HG03354 (cell line): ENCODE results near the gene TRMT112.

ENCODE experiments used
- ATAC-seq: cut with Tn5 transposase; IDR thresholded peaks from one replicate; pipeline ENCODE4 v1.9.1; 2021; ENCODE audit warnings: mild to moderate bottlenecking; ENCODE audit not compliant: unreplicated experiment, poor library complexity, severe bottlenecking

The TRMT112 gene

DNA sequence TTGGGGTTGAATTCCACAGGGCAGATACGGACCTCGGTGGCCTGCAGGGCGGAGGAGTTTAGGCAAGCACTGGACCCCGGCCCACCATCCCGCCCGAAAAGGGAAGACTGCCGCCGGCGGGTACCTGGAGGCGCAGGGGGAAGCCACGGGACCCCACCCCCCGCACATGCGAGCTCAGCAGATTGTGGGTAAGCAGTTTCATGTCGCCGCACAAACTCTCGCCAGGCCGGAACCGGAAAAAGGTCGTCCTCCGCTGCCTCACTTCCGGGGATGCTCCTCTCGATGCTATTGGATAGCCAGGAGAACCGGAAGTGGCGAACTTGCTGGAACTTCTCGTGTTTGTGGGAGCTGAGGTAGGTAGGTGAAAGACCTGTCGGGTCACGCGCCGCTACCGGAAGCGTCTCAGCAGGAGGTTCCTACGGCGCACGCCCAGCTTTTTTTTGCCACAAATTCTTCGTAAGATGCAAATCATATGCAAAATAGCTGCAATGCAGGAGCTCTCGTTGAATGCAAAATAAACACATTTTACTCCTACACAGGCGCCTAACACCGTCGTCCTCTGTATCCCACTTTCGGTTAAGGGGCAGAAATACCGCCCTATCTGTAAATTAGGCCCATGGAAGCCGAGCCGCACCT is at the start of gene TRMT112:
TSS of gene TRMT112 (minus strand) at position 235 of the 636 bp plus-strand sequence. CDS start at position 202, 33 bp downstream.
- ATAC-seq, result peak; percentile 70

DNA sequence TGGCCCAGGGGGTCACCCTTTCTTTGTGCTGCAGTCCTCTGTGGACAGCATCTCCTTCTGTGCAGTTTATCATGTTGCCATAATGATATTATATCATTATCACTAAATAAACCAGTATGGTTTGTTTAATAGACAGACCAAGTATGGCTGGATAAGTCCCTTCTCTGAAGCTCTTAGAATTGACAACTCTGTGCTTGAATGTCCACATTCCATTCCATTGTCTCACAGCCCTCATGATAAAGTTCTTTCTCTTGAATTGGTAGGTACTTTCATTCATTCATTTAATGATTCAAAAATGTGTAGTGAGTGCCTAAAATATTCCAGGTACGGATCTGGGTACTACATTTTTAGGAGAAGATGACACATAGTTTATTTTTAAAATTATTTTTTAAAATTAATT is 49.4 kb upstream of the TRMT112 start:
- no peak for ATAC-seq

DNA sequence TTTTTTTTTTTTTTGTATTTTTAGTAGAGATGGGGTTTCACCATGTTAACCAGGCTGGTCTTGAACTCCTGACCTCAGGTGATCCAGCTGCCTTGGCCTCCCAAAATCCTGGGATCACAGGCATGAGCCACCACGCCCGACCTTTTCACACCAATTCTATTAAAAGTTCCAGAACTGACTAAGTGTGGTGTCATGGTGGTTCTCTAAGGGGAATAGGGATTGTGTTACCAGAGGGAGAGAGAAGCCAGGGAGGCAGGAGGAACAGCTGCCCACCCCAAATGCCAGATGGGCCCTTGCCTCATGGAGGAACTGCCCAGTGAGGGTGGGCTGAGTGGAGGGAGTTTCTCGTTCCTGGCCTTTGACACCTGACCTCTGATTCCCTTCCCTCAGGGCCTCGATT is 47.6 kb upstream of the TRMT112 start:
- no peak for ATAC-seq

DNA sequence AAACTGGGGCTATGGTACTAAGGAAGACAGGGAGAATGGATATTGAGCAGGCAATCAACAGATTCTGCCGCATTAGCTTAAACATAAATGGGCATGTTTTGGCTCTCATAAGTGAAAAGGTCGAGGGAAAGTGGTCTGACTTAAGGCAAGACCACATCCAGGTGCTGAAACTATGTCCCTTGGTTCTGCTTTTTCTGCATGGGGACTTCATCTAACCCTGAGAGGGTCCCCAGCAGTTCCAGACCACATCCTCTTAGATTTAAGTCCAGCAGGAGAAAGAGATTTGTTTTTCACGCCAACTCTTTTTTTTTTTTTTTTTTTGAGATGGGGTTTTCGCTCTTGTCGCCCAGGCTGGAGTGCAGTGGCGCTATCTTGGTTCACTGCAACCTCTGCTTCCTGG is 47.1 kb upstream of the TRMT112 start:
- ATAC-seq, result no peak

DNA sequence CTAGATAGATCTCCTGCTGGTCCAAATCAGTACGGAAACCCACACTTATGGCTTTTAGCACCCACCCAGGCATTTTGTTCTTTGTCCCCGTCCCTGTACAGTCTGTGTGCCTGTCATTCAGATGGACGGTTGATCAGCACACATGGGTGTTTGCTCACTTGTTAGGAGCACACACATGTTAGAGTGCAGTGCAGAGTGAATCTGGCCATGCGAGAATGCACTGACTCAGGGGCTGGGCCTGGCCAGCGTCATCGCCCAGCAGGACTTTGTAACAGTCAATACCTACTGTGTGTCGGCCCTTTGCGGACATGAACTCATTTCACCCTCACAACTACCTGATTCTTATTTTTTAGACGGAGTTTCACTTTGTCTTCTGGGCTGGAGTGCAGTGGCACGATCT is 45.0 kb upstream of the TRMT112 start:
- no peak for ATAC-seq

DNA sequence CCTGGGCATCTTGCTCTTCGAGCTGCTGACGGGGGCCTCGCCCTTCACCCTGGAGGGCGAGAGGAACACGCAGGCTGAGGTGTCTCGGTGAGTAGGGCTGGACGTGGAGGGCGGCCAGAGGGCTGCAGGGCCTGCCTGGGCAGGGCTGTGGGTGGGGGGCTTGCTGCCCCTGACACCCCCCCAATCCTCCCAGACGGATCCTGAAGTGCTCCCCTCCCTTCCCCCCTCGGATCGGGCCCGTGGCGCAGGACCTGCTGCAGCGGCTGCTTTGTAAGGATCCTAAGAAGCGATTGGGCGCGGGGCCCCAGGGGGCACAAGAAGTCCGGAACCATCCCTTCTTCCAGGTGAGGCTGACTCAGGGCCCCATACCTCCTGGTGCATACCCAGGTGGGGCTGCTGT is 44.3 kb upstream of the TRMT112 start:
- ATAC-seq, result no peak

DNA sequence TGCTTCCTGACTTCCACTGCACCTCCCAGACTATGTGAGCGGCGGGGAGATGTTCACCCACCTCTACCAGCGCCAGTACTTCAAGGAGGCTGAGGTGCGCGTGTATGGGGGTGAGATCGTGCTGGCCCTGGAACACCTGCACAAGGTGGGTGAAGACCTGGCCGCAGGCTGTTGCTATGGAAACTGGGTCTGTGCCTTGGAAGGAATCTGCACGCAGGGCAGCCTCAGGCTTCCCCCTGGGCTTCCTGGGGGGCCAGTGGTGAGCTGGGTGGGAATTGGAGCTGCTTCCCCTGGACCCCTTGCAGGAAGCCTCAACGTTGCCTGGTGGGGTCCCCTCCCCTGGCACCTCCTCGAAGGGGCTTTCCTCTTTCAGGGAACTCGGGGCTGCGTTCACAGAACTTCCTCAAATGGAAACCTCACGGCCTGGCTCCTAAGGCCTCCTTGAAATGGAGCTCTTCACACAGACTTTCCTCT is 43.1 kb upstream of the TRMT112 start:
- no peak for ATAC-seq

DNA sequence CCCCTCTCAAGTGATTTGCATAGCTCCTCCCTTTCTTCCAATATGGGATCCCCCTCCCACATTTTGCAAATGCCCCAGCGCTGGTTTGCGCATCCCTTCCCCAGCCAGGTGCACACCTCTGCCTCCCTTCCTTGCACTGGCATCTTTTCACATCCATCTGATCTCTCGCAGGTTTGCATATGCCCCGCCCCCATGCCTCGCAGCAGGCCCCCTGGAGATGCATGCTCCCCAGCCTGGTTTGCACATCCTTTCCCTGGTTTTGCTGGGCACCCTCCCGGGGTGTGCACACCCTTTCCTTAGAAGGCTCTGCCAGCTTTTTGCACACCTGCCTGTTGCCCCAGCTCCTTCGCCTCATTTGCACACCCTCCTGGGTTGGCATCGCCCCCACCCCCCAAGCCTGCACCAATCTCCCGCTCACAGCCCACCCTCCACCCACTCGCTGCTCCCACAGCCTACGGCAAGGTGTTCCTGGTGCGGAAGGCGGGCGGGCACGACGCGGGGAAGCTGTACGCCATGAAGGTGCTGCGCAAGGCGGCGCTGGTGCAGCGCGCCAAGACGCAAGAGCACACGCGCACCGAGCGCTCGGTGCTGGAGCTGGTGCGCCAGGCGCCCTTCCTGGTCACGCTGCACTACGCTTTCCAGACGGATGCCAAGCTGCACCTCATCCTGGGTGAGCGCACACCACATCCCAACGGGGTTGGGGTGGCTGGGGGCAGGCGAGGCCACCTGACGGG is 42.5 kb upstream of the TRMT112 start:
- ATAC-seq, result no peak

DNA sequence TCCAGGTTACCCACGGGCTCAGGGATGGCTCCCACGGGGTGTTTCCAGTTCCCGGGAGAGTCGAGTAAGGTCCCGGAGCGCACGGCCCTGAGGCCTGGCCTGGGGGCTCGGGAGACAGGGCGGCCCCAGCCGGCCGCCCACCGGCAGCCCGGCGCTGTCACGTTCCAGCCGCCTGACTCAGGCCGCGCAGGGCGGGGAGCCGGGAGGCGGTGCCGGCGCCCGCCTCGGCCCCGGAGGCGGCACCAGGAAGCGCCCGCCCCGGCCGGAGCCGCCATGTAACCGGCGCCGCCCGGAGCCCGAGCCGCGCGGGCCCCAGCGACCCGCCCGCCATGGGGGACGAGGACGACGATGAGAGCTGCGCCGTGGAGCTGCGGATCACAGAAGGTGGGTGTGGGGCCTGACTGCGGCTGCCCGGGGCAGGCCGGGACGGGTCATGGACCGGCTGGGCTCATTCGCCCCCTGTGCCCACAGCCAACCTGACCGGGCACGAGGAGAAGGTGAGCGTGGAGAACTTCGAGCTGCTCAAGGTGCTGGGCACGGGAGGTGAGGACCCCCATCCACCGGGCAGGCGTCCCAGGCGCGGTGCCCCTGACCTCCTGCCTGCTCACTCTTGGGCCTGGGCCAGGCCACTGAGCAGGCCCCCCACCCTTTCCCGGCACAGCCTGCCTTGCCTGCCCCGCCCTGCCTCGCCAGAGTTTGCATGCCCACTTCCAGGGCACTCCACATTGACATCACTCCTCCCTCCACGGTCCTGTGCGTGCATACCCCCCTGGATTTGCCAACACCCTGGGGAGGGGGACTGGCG is 41.8 kb upstream of the TRMT112 start, which contains the start of gene RPS6KA4:
TSS of gene RPS6KA4 (plus strand) at position 256 of the 805 bp plus-strand sequence. CDS start at position 330, 74 bp downstream.
- ATAC-seq, result peak; percentile 62

DNA sequence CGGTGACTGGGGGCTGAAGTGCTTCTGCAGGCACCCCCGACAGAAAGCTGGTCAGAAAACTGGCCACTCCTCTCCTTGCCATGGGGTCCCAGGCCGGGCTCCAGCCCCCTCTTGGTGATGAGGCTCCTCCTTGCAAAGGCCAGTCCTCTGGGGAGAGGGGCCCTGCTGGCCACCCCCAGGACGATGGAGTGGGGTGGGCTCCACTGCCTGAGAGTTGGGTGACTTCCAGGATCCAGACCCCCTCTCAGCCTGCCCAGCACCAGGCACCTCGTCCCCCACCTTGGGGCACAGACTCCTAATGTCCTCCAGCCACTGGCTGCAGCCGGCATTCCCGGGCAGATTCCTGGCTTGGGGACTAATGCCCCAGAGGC is 41.2 kb upstream of the TRMT112 start:
- ATAC-seq, result no peak

DNA sequence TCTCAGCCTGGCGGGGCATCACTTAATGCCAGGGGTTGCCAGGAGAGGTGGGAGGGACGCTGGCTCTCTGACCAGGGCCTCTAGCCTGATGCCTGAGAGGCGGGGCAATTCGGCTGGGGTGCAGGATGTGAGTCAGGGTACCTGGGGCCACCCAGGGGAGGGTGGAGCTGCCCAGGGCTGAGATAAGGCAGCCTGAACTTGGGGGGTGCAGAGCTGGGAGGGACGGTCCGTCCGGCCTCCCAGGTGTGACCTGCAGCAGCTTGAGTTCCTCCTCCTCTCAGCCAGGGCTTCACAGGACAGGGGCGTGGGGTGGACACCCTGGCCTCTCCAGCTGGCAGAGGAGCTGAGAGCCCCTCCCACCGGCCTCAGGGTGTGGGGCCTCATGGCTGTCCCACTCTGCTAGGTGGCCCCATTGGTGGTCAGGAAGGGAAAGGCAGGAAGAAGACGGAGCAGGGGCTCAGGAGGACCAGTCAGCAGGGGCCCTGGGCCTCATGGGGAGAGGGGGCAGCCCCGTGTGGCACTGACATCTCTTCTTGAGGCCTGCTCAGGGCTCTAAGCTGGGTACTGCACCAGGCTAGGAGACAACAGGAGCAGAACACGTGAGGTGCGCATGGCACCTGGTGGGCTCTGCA is 40.7 kb upstream of the TRMT112 start:
- no peak for ATAC-seq

DNA sequence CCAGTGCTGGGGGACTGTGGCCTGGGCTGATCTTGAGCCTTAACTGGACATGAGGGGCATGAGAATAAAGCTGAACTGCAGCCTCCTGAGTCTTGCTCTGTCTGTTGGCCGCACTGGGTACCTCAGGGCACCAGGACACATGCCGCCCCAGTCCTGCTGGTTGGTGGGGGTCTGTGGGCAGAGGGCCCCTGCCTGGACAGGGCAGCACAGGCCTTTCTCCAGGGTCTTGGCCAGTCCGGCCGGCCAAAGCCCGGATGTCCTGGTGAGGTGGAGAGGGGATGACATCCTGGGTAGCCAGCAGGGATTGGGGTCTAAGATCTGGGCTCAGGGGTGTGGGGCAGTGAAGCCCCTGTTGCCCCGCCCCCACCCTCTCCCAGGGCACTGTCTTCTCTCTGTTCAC is 40.1 kb upstream of the TRMT112 start:
- no peak for ATAC-seq

DNA sequence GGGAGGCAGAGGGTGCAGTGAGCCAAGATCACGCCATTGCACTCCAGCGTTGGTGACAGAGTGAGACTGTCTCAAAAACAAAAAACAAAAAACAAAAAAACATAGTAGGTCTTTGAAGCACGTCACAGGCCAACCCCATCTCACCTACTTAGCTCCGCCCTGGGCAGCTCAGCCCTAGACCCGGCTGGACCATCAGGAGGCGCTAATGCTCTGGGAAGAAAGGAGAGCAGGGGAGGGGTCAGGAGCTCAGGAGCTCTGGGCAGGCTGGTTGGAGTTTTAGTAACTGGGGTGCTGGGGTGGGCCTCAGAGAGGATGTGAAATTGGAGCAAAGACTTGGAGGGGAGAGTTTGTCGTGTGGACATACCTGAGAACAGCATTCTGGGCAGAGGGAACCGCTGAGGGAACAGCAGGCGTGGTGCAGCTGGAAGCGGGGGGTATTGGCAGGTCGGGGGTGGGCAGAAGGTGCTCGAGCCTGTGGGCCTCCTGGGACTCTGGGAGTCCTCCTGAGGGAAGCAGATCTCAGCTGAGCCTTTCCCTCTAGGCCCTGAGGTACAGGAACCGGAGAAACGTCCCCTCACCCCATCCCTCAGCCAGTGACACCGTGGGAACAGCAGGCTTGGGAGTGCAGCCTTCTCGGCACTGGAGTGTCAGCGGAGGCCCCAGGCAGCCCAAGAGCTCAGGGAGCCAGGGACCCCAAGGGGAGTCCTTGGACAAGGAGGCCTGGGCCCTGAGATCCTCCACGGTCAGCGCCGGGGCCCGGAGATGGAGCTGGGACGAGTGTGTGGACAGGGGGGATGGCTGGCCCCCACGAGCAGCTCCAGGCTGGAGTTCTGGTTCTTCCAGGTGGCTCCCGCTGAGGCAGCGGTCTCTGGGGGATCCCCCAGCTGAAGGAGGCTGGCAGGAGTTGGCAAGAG is 39.4 kb upstream of the TRMT112 start:
- no peak for ATAC-seq

DNA sequence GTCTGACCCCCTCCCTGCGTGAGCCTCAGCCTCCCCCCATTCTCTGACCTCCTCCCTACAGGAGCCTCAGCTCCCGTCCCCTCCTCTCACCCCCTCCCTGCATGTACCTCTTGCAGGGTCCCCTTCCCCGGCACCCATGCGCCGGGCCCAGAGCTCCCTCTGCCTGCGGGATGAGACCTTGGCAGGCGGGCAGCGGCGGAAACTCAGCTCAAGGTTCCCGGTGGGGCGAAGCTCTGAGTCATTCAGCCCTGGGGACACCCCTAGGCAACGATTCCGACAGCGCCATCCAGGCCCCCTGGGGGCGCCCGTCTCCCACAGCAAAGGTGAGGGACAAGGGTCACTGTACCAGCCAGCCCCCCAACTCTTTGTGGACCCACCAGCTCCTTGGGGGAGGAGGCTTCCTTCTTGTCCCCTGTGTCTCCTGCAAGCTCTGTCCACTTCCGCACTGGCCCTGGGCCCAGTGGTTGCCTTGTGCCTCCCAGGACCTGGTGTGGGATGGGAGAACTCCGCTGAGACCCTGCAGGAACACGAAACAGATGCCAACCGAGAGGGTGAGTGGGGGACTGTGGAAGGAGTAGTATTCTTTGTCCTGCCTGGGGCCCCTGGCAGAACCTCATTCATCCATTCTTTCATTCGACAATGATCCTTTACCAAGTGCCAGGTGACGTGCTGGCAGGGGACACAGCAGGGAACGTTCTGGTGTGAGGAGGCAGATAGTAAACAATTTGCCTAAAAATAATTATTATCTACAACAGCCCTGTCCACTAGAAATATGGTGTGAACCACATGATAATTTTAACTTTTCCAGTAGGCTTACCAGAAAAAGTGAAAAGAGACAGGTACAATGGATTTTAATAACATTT is 38.0 kb upstream of the TRMT112 start:
- no peak for ATAC-seq

DNA sequence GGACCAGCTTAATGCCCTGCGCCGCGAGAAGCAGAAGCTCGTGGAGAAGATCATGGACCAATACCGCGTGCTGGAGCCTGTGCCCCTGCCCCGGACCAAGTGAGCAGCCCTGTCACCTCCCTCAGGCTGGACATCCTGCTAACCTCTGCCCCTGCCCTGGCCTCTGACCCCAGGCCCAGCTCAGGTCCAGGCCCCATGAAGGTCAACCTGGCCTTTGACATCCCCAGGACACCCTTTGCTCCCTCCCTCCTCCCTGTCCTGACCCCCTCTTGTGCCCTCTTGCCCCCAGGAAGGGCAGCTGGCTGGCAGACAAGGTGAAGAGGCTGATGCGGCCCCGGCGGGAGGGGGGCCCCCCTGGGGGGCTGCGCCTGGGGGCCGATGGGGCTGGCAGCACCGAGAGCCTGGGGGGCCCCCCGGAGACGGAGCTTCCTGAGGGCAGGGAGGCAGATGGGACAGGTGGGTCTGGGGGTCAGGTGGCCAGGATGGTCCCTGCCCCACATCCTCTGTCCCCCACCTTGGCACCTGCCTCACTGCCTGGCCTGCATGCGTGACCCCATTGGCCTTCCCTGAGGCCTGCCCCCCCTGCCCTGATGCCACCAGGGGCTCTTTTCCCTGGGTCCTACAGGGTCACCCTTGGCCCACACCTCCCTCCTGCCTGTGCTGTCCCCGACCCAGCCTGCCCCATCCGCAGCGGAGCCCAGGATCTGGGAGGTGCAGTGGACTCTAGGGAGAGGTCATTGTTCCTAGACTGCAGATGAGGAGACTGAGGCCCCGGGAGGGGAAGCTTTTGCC is 36.6 kb upstream of the TRMT112 start:
- ATAC-seq, result no peak

DNA sequence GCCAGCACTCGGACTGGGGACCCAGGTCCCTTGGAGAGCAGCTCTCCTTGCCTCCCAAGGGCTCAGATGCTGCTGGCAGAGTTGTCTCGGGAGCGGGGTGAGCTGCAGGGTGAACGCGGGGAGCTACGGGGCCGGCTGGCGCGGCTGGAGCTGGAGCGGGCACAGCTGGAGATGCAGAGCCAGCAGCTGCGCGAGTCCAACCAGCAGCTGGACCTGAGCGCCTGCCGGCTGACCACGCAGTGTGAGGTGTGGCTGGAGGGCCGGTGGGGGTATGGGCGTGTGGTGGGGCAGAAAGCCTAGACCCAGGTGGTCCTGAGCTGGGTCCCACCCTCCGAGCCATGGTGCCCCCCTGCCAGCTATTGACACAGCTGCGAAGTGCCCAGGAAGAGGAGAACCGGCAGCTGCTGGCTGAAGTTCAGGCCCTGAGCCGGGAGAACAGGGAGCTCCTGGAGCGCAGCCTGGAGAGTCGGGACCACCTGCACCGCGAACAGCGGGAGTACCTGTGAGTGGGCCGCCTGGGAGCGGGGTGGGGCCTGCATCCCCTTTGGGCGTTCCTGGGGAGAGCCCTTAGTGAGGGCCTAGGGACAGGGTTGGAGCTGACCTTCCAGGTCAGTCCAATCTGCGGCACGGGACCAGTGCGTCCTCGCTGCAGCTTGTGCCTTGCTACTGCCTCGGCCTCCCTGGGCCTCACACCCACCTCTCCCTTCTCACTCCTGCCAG is 35.8 kb upstream of the TRMT112 start:
- no peak for ATAC-seq
